Left lobe of liver (tissue), 2 donors: ENCODE results near the gene SLC35G2. TPM values are rescaled to one million over a fixed set of nuclear protein-coding genes. Genes with fewer than 3 reads are reported as not detected.
"Not testable (repeated sequence)": the region's sequence is repeated elsewhere in the genome, so short reads cannot be mapped to it uniquely, and the experiment has no call there.

Experiments used
- ATAC-seq: fragments of 200-7000 bp; cut with Tn5 transposase; one replicate; pipeline ENCODE4 v1.9.1; 2020; ENCODE audit warnings: mild to moderate bottlenecking, moderate library complexity
- DNase-seq: peaks from one replicate; pipeline ENCODE4 v3.0.0-alpha.2; 2020; ENCODE audit warnings: low spot score
- total RNA-seq: library from RNA; stranded (reverse); gene quantifications from one replicate; pipeline ENCODE4 v1.2.1, GENCODE V29; 2021
- donor health status: DM: no; HTN: no; CAD: no; lungs with moderate emphysema.
- donor health status: DM: no; HTN: yes; CAD: no.

Gene SLC35G2
- total RNA-seq, 1 donor from 2014 or later: 0.70 TPM

DNA sequence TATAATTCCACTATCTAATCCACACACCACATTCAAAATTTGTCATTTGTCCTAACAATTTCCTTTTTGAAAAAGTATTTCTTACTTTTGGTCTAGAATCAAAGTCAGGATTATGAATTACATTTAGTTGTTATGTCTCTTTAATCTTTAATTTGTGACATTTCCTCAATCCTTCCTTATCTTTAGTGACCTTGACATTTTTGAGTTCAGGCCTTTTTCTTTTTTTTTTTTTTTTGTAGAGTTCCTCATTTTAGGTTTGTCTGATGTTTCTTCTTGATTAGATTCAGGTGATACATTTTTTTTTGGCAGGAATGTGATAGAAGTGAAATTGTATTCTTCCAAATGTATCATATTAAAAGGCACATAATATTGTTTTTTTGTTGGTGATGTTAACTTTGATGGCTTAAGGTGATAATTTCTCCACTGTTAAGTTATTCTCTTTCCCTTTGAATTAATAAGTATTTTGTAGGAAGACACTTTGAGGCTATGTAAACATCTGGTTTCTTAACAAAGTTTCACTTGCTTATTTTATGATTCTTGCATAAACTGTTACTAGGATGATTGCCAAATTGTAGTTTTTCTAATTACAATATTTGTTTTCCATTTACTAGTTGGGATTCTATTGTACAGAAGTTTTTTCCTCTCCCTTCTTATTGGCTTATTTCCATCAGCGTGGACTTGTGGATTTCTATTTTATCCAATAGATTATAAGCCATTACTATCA is 16.3 kb downstream of the SLC35G2 start:
- no peak for ATAC-seq
- no peak for DNase-seq

DNA sequence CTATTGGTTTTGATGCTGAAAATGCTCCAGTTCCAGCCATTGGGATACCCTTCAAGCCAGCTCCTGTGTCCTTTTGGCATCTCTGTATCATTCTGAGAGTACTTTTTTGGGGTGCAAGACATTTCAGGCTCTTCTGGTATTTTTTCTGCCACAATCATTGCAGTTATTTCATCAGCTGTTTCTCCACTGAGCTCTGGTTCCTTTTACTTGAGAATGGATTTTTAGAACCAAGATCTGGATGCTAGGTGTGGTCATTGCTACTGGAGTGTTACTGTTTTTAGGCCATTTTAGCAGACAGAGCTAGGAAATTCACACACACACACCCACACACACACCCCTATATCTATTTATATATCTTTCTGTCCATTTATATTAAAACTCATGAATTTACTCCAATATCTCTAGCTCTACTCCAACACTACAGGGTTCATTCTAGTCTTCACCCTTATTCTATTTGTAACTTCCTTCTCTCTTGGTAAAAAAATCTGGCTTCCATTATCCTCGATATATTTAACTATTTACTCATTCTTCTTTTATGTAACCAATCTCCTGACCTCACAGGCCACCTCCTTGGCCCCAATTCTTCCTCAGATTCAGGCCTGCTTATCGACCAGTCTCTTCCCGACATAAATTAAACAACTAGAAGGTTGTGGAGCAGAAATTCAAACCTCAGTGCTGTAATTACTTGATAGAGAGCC is 17.0 kb downstream of the SLC35G2 start:
- ATAC-seq (no peak), DNase-seq (no peak)

DNA sequence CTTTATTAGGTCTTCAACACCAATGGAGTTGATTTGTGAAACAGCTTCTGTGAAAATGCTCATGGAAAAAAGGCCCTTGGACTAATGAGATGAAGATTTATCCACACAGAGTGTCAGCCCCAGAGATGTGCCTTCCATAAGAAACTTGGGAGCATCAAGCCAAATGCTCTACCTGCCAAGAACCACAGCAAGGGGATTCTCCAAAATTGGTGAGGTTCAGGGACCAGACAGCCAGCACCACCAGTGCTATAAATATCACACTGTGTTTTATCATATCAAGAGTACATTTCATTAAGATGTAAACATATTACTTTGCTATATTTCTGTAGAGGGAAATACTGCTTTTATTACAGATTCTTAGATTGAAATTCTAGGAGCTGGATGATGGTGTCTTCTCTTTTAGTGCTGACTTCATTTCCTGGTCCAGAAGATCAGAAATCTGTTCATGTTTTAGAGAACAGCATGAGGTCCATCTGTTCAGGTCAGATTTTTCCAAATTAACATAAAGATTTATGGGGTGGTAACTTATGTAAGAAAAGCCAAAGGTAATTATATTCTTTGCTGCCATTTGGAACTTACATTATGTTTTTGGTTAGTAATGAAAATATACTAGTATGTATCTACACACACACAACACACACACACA is 17.7 kb downstream of the SLC35G2 start:
- DNase-seq: no peak
- ATAC-seq: no peak

DNA sequence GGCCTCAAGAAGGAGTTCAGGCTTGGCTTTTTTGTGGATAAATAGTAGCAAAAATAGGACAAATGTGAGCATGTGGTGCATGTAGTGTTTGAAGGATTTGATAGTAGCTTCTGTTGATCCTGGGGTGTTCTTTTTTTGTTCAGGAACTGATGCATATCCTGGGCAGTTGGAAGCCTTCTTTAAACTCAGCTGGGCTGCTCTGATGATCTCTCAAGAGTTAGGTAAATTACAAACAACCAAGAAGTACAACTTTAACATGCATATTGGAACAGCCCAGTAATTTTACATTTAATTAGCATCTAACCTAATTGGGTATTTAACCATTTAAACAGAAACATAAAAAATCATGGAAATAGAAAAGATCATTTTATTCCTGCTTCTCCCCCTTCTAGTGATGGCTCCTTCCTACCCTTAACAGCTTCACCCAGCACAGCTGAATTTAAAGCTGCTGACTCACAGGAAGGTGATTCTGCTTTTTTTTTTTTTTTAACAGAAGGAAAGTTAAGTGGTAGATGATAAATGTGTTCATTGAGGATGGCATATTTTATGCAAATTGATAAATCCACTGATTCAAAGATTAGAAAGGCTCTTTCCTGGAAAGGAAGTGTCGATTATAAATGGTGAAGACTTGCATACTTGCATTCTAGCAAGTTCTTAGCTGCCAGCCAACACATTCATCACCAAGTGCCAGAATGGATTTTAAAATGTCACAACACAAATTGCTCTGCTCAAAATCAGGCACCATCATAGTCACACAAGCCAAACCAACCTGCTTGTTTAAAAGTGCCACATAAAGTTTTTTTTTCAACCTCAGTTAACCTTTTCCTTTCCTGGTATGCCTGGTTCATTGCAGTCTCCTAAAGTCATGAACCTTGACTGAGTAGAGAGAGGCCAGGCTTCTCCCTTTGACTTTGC is 20.0 kb downstream of the SLC35G2 start:
- no peak for ATAC-seq
- no peak for DNase-seq

DNA sequence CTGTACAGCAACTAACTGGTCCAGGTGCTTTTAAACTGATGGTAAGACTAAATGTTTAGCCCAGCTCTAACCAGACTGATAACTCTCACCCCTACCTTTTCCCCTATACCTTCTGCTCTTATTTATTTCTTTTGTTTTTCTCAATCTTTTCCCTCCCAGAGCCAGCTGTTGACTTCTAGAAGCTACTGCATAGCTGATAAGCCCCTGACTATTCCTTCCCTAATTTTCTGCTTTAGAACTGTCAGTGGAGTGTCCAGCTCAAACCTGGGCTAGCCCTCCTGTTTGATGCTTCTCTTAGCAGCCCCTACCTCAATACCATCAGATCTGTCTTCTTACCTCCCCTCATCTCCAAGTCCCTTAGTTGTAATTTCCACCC is 20.6 kb downstream of the SLC35G2 start:
- DNase-seq (no peak), ATAC-seq (no peak)

DNA sequence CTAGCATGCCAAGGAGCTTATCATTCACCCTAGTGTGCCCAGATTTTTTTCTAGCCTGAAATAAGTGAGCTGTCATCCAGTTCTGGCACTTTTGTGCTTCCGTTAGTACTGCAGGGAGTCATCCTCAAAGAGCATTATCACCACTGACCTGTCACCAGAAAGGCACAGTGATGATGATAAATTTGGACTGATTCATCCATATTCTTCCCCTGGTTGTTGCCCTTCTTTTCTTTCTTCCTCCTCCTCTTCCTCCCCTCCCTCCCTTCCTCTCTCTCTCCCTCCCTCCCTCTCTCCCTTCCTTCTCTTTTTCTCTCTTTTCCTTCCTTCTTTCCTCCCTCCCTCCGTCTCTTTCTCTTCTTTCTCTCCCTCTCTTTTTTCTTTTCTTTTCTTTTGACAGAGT is 21.3 kb downstream of the SLC35G2 start:
- ATAC-seq (no peak), DNase-seq (no peak)

DNA sequence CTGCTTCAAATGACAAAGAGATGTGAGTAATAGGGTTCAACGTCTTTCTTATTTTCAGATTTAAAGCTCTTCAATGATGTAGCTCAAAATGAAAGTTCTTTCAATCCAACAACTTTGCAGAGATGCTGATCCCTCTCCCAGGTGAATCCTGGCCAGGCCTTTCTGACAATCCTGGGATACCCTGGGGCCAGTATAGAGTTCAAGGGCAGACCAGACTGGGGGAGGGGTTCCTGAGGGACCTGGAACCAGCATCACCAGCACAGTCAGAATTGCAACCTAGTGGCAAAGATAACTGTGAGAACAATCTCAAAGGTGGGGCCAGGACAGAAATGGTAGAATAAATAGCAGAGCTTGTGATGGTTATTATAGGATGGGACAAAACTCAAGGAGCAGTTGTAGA is 23.4 kb downstream of the SLC35G2 start:
- no peak for ATAC-seq
- no peak for DNase-seq

DNA sequence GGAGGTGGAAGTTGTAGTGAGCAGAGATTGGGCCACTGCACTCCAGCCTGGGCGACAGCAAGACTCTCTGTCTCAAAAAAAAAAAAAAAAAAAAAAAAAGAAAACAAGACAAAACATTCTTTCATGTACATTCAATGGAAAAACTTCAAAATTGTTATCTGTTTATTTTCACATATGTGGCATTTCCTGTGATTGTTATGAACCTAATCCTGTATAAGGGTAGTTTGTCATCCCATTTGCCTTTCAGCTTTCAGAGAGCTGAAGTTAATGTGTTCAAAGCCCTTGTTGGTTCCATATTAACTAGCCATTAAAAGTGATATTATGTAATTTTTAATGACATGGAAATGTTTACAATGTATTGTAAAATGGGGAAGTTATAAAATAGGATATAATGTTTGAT is 25.8 kb downstream of the SLC35G2 start:
- DNase-seq (no peak), ATAC-seq (no peak)

DNA sequence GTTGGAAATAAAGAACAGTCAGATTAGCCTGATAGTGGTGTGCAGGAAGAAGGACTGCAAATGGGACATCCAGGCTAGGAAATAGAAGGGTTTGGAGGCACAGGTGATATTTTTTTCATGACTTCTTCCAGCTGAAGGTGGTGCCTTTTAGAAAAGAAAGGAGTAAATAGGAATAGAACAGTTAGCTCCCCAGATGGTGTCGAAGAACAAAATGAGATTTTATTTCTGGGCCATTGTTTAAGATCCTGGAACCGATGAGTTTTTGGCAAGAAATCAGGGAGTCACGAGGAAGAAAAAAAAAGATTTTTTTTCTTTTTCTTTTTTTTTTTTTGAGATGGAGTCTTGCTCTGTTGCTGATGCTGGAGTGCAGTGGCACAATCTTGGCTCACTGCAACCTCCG is 33.3 kb downstream of the SLC35G2 start:
- ATAC-seq (no peak), DNase-seq (no peak)

DNA sequence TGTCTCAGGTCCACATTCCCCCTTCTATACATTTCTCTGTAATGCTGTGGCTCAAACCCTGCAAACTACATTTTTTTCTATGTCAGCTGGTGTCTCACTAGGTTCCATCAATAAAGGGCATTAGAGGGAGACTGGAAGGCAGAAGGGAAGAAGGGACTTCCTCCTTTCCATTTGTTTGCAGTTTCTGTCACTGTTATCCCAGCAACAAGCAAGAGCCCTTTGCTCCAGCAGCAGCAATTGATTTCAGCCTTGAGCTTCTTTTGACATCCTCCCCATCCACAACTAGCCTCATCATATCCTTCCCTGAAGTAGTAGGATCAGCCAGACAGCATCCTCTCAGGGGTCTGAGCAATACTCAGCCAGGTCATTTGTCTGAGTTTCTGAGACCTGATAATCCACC is 37.7 kb downstream of the SLC35G2 start:
- DNase-seq: no peak
- no peak for ATAC-seq

DNA sequence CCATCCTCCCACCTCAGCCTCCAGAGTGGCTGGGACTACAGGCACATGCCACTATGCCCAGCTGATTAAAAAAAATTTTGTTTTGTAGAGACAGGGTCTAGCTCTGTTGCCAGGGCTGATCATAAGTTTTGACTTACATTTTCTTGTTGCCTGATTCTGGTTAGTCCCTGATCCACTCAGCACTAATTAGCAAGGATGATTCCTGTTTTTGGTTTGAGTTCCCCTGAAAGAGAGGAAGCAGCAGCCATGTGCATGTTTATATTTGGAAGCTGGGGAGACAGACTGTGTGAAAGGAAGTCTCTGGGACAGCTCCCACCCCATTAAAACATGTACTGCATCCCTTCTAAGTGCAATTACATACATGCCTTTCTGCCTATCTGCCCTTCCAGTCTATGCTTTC is 39.5 kb downstream of the SLC35G2 start:
- DNase-seq: no peak
- ATAC-seq: no peak

DNA sequence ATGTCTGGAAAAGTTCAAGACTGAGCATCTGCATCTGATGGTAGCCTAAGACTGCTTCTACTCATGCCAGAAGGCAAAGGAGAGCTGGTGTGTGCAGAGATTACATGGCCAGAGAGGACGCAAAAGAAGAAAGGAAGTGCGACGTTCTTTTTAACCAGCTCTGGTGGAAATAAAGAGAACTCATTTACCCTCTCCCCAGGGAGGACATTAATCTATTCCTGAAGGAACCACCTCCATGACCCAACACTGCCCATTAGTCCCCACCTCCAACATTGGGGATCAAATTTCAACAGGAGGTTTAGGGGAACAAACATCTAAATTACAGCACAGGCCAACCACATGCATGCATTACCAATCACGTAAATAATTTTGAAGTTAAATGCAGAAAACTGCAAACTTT is 41.6 kb downstream of the SLC35G2 start:
- ATAC-seq (no peak), DNase-seq (no peak)

DNA sequence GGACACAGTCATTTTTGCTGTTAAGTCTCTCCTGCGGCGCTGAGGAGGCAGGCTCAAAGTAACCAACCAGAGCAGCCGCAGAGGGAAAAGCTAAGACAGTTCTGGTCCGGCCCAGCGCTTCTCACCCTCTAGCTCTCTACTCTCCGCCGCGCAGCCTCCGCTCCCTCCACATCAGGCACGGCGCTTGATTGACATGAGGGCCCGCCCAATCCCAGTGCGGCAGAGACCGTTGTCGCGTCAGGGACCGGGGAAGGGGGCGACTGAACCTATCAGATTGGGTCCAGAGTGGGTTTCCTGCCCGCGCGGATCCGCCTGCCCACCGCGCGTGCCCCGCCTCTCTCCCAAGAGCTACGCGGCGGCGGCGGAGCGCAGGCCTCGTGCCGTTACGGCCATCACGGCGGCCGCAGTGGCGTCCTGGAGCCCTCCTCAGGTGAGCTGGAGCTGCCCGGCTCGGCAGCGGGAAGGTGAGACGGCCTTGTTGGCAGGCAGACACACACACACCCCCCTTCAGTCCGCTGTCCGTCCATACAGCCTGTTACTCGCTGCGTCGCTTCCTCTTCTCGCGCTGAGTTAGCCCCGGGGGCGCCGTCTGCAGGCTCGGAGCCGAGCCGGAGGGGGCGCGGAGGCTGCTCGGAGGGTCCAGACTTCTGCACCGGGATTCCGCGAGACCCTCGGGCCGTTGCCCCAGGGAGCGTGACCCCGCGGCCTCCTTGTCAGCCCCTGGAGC is 43.1 kb downstream of the SLC35G2 start, which contains the start of gene NCK1:
NCK1 (plus strand) TSS at position 319 of the 727 bp plus-strand sequence. CDS start 65,794 bp downstream, outside the sequence.
- DNase-seq (peak; percentile 100), ATAC-seq (peak; percentile 94)

DNA sequence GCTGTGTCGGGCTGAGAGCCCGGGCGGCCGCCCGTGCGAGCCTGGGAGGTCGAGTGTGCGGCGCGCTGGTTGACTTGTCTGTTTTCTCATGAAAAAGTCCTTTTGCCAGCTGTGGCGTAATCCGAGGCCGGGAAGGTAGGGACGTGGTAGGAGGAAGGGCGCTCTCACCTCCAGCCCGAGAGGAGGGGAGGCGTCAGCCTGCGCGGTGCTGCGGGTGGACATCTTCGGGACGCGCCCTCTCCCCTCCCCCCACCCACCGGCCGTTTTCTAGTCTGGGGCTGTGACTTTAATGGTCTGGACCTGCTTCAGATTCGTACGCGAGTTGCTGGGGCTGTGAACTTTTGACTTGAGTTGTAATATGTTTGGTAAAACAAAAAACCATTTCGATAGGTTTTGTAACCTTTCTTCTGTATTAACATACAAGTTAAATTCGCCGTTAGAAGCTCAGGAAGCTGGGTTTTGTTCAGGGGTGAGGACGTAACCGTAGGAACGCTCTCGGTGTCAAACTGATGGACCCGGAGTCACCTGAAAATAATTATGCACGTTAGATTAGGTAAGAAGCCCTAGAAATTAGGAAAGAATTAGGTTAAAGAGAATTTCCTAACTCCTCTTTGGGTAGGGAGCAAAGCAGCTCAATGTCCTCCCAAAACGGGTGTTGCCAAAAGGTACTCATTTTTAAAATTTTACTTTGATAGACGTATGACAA is 43.8 kb downstream of the SLC35G2 start:
- ATAC-seq (peak; percentile 75), DNase-seq (peak; percentile 89)

DNA sequence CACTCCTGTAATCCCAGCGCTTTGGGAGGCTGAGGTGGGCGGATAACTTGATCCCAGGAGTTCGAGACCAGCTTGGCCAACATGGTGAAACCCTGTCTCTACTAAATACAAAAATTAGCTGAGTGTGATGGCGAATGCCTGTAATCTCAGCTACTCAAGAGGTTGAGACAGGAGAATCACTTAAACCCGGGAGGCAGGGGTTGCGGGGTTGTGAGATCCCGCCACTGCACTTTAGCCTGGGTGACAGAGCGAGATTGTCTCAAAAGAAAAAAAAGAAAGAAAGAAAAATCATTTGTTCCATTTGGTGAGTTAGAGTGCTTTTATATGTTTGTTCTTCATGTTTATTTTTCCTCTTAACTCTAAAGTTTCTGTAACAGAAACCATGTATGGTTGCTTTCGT is 50.4 kb downstream of the SLC35G2 start:
- DNase-seq (no peak), ATAC-seq (no peak)

DNA sequence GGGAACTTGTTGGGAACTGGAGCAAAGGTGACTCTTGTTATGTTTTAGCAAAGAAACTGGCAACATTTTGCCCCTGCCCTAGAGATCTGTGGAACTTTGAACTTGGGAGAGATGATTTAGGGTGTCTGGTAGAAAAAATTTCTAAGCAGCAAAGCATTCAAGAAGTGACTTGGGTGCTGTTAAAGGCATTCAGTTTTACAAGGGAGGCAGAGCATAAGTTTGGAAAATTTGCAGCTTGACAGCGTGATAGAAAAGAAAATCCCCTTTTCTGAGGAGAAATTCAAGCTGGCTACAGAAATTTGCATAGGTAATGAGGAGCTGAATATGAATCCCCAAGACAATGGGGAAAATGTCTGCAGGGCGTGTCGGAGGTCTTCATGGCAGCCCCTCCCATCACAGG is 53.3 kb downstream of the SLC35G2 start:
- not testable (repeated sequence) for DNase-seq, ATAC-seq

DNA sequence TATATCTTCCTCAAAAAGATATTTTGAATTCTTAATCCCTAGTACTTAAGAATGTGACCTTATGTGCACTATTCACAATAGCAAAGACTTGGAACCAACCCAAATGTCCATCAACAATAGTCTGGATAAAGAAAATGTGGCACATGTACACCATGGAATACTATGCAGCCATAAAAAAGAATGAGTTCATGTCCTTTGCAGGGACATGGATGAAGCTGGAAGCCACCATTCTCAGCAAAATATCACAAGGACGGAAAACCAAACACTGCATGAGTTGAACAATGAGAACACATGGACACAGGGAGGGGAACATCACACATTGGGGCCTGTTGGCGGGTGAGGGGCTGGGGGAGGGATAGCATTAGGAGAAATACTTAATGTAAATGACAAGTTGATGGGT is 60.6 kb downstream of the SLC35G2 start:
- ATAC-seq, DNase-seq: not testable (repeated sequence)

DNA sequence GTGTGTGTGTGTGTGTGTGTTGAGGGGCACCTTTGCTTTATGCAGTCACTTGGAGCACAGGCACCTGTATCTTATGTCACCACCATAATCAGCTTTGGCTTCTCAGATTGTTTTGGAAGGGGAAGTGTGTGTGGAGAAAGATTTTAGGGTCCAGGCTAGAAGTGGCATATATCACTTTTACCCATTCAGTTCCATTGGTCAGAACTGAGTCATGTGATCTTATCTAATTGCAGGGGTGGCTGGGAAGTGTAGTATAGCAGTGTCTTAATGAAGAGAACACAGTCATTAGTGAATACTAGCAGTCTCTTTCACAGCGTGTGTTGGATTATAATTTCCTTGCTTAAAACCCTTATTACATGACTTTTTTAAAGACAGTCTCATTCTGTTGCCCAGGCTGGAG is 63.6 kb downstream of the SLC35G2 start:
- no peak for DNase-seq
- peak; percentile 17 for ATAC-seq

DNA sequence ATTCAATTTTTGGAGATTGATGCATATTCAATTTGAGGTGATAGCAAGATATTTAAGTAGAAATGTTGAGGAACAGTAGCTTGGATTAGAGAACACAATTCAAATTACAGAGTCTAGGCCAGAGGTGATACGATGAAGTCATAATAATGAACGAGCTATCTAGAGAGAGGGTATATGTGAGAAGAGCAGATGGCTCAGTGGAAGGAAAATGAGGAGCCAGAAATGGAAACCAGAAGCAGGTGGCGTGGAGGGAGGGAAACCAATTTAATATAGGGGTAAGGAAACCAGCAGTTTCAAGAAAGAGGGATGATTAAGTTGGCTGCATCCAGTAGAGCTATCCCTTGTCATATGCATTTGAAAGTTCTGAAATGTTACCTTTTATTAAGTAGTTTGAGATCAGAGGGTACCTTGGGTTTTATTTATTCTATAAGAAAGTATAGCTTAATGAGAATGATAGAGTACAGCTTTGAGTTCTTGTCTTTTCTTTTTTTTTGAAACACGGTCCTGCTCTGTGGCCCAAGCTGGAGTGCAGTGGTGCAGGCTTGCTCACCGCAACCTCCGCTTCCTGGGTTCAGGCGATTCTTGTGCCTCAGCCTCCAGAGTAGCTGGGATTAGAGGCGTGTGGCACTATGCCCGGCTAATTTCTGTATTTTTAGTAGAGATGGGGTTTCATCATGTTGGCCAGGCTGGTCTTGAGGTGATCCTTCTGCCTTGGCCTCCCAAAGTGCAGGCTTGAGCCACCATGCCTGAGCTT is 65.2 kb downstream of the SLC35G2 start:
- DNase-seq (no peak), ATAC-seq (no peak)
